Parietal lobe (tissue), 1 donor: Measurements from ENCODE around the gene C5orf63. TPM values are rescaled to one million over a fixed set of nuclear protein-coding genes. Genes with fewer than 3 reads are reported as not detected.

Source experiments
- total RNA-seq: library from RNA; depleted of rRNA; stranded (reverse); fragments of >200 nt; gene quantifications from one replicate; pipeline ENCODE4 v1.2.3, GENCODE V29; 2014

The C5orf63 gene
- 10.0 TPM for total RNA-seq

DNA sequence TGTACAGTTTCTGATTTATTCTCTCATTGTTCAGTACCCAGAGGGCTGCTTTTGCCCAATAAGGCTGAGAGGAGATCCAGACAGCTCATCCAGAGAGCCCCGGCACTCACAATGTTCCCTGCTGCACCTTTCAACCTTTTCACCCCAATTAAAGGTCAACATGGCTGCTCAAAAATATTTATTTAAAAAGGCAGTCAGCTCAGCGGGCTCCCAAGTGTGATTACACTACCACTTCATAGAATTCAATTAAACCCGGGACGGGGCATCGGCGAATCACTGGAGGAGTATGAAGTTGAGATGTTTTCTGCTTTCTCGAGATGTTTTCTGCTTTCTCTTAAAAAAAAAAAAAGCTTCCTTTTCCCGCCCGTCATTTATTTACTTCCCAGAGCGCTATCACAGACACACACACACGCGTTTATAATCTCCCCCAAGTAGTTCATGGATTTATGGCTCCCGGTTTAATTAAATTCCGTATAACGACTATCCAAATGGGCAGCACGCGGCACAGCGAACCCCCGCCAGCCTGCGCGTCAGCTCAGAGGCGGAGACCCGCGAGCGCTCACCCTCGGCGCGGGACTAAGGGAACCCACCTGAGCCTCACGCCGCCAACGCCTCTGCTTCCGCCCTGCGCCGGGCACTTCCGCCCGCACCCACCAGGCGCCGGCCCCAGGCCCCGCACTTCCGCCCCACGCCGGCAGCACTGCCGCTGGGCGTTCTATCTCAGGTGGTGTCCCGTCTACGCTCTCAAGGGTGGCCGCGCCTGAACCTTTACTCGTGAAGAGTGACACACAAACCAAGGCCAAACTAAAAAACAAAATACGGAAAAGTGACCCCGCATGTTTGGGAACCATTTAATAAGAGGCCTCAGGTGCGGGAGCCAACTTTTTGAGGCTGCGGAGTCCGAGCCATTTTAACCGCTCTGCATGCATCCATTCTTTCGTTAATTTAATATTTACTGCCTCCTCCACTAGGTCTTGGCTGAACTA, at the start of gene C5orf63:
C5orf63 (minus strand) TSS at position 642 of the 986 bp plus-strand sequence. CDS start 14,507 bp downstream, outside the sequence.

GRCh38 chr5:127030259-127031146, 42.8 kb downstream of the C5orf63 start, which contains the start of gene MARCHF3:
TSS of gene MARCHF3 (minus strand) at chr5:127030558. CDS start at chr5:126918171, 112,387 bp downstream.

Other genes starting within 250 kb of the C5orf63 start
- 14.4 TPM for gene MARCHF3, start 42.9 kb downstream of the C5orf63 start, total RNA-seq
- 28.2 TPM for gene MEGF10, start 217.3 kb upstream of the C5orf63 start, total RNA-seq